ENCODE results near the gene SCT.

Gene SCT

DNA sequence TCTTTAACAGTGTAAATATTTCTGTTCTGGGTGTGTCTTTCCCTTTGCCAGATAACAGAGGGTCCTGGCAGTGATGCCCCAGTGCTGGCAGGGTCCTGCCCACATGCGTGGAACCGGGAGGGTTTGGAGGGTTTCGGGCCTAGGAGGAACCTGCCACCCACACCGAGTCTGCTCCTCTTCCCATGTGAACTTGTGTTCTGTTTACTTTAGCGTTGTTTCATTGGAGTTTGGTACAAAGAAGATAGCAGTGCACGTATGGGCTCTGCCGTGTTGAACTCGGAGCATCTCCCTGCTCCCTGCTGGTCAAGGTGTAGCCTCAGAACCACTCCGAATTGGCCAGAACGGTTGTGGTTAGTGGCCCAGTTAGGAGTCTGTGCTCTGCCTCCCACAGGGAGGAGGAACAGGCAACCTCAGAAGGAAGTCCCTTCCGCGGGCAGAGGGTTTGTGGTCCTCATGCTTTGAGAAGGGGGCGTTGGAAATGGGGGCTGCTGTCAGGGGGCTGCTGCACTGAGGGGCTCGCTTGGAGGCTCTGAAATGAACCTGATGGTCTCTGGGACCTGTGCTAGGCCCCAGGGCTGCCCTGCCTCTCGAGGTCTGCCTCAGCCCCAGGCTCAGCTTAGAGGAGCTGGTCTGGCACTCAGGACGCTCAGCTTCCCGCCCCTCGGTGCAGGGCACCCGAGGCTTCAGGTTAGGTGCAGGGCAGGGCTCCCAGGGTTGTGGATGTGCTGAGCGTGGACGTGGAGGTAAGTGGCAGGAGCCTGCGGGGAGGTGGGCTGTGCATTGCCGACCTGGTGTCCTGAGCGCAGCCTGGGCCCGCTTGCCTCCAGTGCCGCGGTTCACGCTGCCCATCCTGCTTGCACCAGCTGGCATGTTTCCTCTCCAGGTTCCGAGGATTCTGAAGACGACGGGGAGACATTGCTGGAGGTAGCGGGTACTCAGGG is 40.3 kb downstream of the SCT start:
- Histone ChIP-seq H3K4me3 (ENCODE audit: low read depth, low read length) (no peak overlapping the region), H3K9me3 (ENCODE audit: control insufficient read depth, insufficient read depth, low read depth, low read length) (no peaks in the 10 kb centered on the region), H3K27ac (ENCODE audit: extremely low read depth, low read depth, low read length) (no peak overlapping the region), H3K36me3 (ENCODE audit: control insufficient read depth in 2 of 2, insufficient read depth in 1 of 2, low read length in 2 of 2) (peaks cover 14 to 91% of the 10 kb centered on the region in 2 experiments; a peak in 2 of 3 replicates), H3K4me1 (ENCODE audit: control insufficient read depth, insufficient read depth, low read length) (no peaks in the 10 kb centered on the region)
- ChIA-PET POLR2A (no interaction called here), CTCF (no interaction called here)
- TF ChIP-seq, protein P1, sequence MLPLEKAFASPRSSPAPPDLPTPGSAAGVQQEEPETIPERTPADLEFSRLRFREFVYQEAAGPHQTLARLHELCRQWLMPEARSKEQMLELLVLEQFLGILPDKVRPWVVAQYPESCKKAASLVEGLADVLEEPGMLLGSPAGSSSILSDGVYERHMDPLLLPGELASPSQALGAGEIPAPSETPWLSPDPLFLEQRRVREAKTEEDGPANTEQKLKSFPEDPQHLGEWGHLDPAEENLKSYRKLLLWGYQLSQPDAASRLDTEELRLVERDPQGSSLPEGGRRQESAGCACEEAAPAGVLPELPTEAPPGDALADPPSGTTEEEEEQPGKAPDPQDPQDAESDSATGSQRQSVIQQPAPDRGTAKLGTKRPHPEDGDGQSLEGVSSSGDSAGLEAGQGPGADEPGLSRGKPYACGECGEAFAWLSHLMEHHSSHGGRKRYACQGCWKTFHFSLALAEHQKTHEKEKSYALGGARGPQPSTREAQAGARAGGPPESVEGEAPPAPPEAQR (tag by site-specific recombination; IDR thresholded peaks at IDR 0.05): no peak
- TF ChIP-seq ZNF600 (tag by site-specific recombination; IDR thresholded peaks at IDR 0.05) (0 out of 2 replicates have a peak, but pooled peaks have one; percentile 23), ZBTB7A (tag by site-specific recombination; IDR thresholded peaks at IDR 0.05; ENCODE audit: low read depth) (no peak), ZNF660 (tag by site-specific recombination; IDR thresholded peaks at IDR 0.05) (no peak)
- TF ChIP-seq, protein P2, sequence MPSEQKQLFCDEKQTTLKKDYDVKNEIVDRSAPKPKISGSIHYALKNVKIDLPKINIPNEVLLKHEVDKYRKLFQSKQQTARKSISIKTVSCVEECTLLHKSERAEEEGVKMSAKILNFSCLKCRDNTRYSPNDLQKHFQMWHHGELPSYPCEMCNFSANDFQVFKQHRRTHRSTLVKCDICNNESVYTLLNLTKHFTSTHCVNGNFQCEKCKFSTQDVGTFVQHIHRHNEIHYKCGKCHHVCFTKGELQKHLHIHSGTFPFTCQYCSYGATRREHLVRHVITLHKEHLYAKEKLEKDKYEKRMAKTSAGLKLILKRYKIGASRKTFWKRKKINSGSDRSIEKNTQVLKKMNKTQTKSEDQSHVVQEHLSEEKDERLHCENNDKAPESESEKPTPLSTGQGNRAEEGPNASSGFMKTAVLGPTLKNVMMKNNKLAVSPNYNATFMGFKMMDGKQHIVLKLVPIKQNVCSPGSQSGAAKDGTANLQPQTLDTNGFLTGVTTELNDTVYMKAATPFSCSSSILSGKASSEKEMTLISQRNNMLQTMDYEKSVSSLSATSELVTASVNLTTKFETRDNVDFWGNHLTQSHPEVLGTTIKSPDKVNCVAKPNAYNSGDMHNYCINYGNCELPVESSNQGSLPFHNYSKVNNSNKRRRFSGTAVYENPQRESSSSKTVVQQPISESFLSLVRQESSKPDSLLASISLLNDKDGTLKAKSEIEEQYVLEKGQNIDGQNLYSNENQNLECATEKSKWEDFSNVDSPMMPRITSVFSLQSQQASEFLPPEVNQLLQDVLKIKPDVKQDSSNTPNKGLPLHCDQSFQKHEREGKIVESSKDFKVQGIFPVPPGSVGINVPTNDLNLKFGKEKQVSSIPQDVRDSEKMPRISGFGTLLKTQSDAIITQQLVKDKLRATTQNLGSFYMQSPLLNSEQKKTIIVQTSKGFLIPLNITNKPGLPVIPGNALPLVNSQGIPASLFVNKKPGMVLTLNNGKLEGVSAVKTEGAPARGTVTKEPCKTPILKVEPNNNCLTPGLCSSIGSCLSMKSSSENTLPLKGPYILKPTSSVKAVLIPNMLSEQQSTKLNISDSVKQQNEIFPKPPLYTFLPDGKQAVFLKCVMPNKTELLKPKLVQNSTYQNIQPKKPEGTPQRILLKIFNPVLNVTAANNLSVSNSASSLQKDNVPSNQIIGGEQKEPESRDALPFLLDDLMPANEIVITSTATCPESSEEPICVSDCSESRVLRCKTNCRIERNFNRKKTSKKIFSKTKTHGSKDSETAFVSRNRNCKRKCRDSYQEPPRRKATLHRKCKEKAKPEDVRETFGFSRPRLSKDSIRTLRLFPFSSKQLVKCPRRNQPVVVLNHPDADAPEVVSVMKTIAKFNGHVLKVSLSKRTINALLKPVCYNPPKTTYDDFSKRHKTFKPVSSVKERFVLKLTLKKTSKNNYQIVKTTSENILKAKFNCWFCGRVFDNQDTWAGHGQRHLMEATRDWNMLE (tag by site-specific recombination; conservative IDR thresholded peaks at IDR 0.05; ENCODE audit: low read depth): no peak

DNA sequence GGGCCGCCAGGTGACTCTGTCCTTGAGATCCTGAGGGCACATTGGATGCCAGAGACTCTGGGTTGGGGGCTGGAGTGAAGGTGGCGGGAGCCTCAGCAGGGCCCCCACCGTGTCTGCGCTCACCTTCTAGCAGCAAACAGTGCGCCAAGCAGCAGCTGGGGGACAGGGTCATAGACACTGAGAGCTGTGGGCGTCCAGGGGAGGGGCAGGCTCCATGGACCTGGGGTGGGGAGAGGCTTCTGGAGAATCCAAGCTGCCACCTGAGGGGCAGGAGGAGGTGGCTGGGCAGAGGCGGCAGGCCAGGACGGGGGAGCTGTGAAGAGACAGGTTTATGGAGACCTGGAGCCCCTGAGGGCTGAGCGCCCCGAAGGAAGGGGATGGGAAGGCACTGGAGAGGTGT is 42.7 kb downstream of the SCT start:
- no peak for TF ChIP-seq ZNF292 (tag by site-specific recombination; IDR thresholded peaks at IDR 0.05; ENCODE audit: borderline replicate concordance, low read depth)
- Histone ChIP-seq H3K36me3 (ENCODE audit: control insufficient read depth in 2 of 2, insufficient read depth in 1 of 2, low read length in 2 of 2) (peaks cover 12 to 84% of the 10 kb centered on the region in 2 experiments; a peak in 2 of 3 replicates), H3K4me1 (ENCODE audit: control insufficient read depth, insufficient read depth, low read length) (no peaks in the 10 kb centered on the region), H3K9me3 (ENCODE audit: control insufficient read depth, insufficient read depth, low read depth, low read length) (no peaks in the 10 kb centered on the region), H3K27ac (ENCODE audit: extremely low read depth, low read depth, low read length) (no peak overlapping the region), H3K4me3 (ENCODE audit: low read depth, low read length) (no peak overlapping the region)
- ChIA-PET CTCF (no interaction called here), POLR2A (no interaction called here)

DNA sequence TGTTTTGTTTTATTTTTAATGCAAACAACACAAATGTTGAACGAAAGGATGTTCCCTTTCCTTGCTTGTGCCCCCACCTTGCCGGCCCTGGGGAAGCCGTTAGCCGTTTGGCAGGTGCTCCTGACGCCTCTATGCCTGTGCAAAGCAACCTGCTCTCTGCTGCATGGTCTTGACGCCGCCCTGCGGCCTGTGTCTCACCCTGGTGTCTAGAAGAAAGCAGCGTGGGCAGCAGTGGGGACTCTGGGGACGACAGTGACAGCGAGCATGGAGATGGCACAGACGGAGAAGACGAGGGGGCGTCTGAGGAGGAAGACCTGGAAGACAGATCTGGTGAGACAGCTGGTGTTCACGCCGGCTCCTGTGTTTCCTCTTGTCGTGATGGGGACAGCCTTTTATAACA is 45.2 kb downstream of the SCT start:
- Histone ChIP-seq H3K27ac (ENCODE audit: extremely low read depth, low read depth, low read length) (no peak overlapping the region), H3K4me1 (ENCODE audit: control insufficient read depth, insufficient read depth, low read length) (peaks cover 5% of the 10 kb centered on the region; the same call in 1 of the 2 replicates), H3K36me3 (ENCODE audit: control insufficient read depth in 2 of 2, insufficient read depth in 1 of 2, low read length in 2 of 2) (peaks cover 3 to 70% of the 10 kb centered on the region in 2 experiments; a peak in 2 of 3 replicates), H3K4me3 (ENCODE audit: low read depth, low read length) (no peak overlapping the region), H3K9me3 (ENCODE audit: control insufficient read depth, insufficient read depth, low read depth, low read length) (no peaks in the 10 kb centered on the region)
- TF ChIP-seq ZNF184 (tag by site-specific recombination; IDR thresholded peaks at IDR 0.05) (no peak), ZNF24 (tag by site-specific recombination; IDR thresholded peaks at IDR 0.05) (no peak), KLF1 (tag by site-specific recombination; IDR thresholded peaks at IDR 0.05) (no peak), SP2 (tag by site-specific recombination; IDR thresholded peaks at IDR 0.05) (no peak), ZFHX2 (tag by site-specific recombination; conservative IDR thresholded peaks at IDR 0.05) (no peak), ZNF433 (tag by site-specific recombination; IDR thresholded peaks at IDR 0.05; ENCODE audit: low read depth) (no peak), ZNF37A (tag by site-specific recombination; IDR thresholded peaks at IDR 0.05) (no peak), ZNF777 (tag by site-specific recombination; IDR thresholded peaks at IDR 0.05; ENCODE audit: borderline replicate concordance) (no peak)
- TF ChIP-seq, protein P3, sequence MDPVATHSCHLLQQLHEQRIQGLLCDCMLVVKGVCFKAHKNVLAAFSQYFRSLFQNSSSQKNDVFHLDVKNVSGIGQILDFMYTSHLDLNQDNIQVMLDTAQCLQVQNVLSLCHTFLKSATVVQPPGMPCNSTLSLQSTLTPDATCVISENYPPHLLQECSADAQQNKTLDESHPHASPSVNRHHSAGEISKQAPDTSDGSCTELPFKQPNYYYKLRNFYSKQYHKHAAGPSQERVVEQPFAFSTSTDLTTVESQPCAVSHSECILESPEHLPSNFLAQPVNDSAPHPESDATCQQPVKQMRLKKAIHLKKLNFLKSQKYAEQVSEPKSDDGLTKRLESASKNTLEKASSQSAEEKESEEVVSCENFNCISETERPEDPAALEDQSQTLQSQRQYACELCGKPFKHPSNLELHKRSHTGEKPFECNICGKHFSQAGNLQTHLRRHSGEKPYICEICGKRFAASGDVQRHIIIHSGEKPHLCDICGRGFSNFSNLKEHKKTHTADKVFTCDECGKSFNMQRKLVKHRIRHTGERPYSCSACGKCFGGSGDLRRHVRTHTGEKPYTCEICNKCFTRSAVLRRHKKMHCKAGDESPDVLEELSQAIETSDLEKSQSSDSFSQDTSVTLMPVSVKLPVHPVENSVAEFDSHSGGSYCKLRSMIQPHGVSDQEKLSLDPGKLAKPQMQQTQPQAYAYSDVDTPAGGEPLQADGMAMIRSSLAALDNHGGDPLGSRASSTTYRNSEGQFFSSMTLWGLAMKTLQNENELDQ (tag by site-specific recombination; IDR thresholded peaks at IDR 0.05; ENCODE audit: low read depth): no peak
- CTCF ChIA-PET: no interaction called here
- POLR2A ChIA-PET: no interaction called here
